ENCODE results near the gene METTL9. TPM values are rescaled to one million over a fixed set of nuclear protein-coding genes. Genes with fewer than 3 reads are reported as not detected.

Gene METTL9
- total RNA-seq, 2 experiments from 2014 or later = 120 to 121 TPM

GRCh38 chr16:21619765-21620425 is 20.5 kb downstream of the METTL9 start:
- CTCF ChIA-PET (ENCODE audit: unreplicated experiment) = no interaction called here
- BruUV-seq (replicated peaks) = no TSS peak
- H3K79me2 ChIP-seq (ENCODE audit: insufficient read depth, low read depth, low read length) = peaks cover 7% of the 10 kb centered on the region; the same call in 1 of the 2 replicates

GRCh38 chr16:21620592-21620991 is 21.2 kb downstream of the METTL9 start:
- POLR2A ChIA-PET = interaction anchor here (1.6 kb wide), 1 partner anchor 15 kb away, joined by 7 read pairs; no protein-coding TSS in a partner anchor

More at GRCh38 chr16:21619765-21620425, 20.5 kb downstream of the METTL9 start:
- Histone ChIP-seq H3K4me1 (ENCODE audit: insufficient read depth, low read length, poor library complexity, severe bottlenecking) (peaks cover 19% of the 10 kb centered on the region), H3K4me2 (ENCODE audit: low read length) (no peak overlapping the region), H3K9me2 (ENCODE audit: insufficient read depth, low read length) (no peaks in the 10 kb centered on the region), H2AFZ (ENCODE audit: low read length) (no peak overlapping the region), H3K27ac (ENCODE audit: low read depth, low read length, poor library complexity, severe bottlenecking) (no peak overlapping the region), H3K36me3 (ENCODE audit: insufficient read depth, low read length) (peaks cover 72% of the 10 kb centered on the region), H4K20me1 (ENCODE audit: insufficient read depth, low read length) (no peaks in the 10 kb centered on the region), H3K9me3 (ENCODE audit: low read length) (no peaks in the 10 kb centered on the region), H3K4me3 (ENCODE audit: low read depth, low read length, poor library complexity, severe bottlenecking) (no peak overlapping the region)
- TF ChIP-seq EZH2phosphoT487 (IDR thresholded peaks at IDR 0.05; ENCODE audit: borderline replicate concordance, low read depth, low read length) (no peak), CTCF (conservative IDR thresholded peaks at IDR 0.05; ENCODE audit: low read length) (no peak)
- intact Hi-C loops (cut with micrococcal nuclease; ENCODE audit: unreplicated experiment) = no loop called here
- DNase-seq (ENCODE audit: low spot score) = no peak
- POLR2A ChIA-PET = interaction anchor here (0.9 kb wide), 1 partner anchor 11 kb away, joined by 3 read pairs; no protein-coding TSS in a partner anchor

More at GRCh38 chr16:21620592-21620991, 21.2 kb downstream of the METTL9 start:
- no peak overlapping the region for H2AFZ ChIP-seq (ENCODE audit: low read length)
- intact Hi-C loops (cut with micrococcal nuclease; ENCODE audit: unreplicated experiment) = no loop called here
- no TSS peak for BruUV-seq (replicated peaks)
- no peak overlapping the region for H3K4me2 ChIP-seq (ENCODE audit: low read length)
- H3K9me2 ChIP-seq (ENCODE audit: insufficient read depth, low read length) = no peaks in the 10 kb centered on the region
- H4K20me1 ChIP-seq (ENCODE audit: insufficient read depth, low read length) = no peaks in the 10 kb centered on the region
- no peak overlapping the region for H3K27ac ChIP-seq (ENCODE audit: low read depth, low read length, poor library complexity, severe bottlenecking)
- TF ChIP-seq CTCF (conservative IDR thresholded peaks at IDR 0.05; ENCODE audit: low read length) (no peak), EZH2phosphoT487 (IDR thresholded peaks at IDR 0.05; ENCODE audit: borderline replicate concordance, low read depth, low read length) (no peak)
- CTCF ChIA-PET (ENCODE audit: unreplicated experiment) = no interaction called here
- H3K9me3 ChIP-seq (ENCODE audit: low read length) = no peaks in the 10 kb centered on the region
- no peak for DNase-seq (ENCODE audit: low spot score)
- peaks cover 7% of the 10 kb centered on the region; the same call in 1 of the 2 replicates for H3K79me2 ChIP-seq (ENCODE audit: insufficient read depth, low read depth, low read length)
- H3K36me3 ChIP-seq (ENCODE audit: insufficient read depth, low read length) = peaks cover 77% of the 10 kb centered on the region
- H3K4me1 ChIP-seq (ENCODE audit: insufficient read depth, low read length, poor library complexity, severe bottlenecking) = peaks cover 18% of the 10 kb centered on the region
- no peak overlapping the region for H3K4me3 ChIP-seq (ENCODE audit: low read depth, low read length, poor library complexity, severe bottlenecking)
